ENCODE data around the gene UBE2J1.

- peak; percentile 93 for TF ChIP-seq CTCF (IDR thresholded peaks at IDR 0.05; ENCODE audit: insufficient read depth, low read length, poor library complexity, severe bottlenecking)
- no peak for TF ChIP-seq EZH2phosphoT487 (conservative IDR thresholded peaks at IDR 0.05; ENCODE audit: low read length)
Observed at GRCh38 chr6:89368107-89368506, 15.6 kb upstream of the UBE2J1 start.

Measured in SU-DHL-6 (cell line).